ENCODE results near the gene CXCR6.

GRCh38 chr3:45984331-45985312 is 41.4 kb downstream of the CXCR6 start:
- TF ChIP-seq POLR2AphosphoS5 (IDR thresholded peaks at IDR 0.05; ENCODE audit: low read depth) (no peak), EZH2 (IDR thresholded peaks at IDR 0.05; ENCODE audit: low read depth, unreplicated experiment) (no peak), CTCF (conservative IDR thresholded peaks at IDR 0.05; ENCODE audit: low read depth in 2 of 2) (no peak), REST (IDR thresholded peaks at IDR 0.05; ENCODE audit: unreplicated experiment) (no peak), JUNB (IDR thresholded peaks at IDR 0.05; ENCODE audit: unreplicated experiment) (no peak), EZH2phosphoT487 (IDR thresholded peaks at IDR 0.05; ENCODE audit: unreplicated experiment) (no peak), ETS1 (IDR thresholded peaks at IDR 0.05) (no peak), CREB1 (CRISPR knock-in tag; IDR thresholded peaks at IDR 0.05; ENCODE audit: low read depth) (no peak), STAT1 (IDR thresholded peaks at IDR 0.05; ENCODE audit: unreplicated experiment) (no peak), ZNF114 (CRISPR knock-in tag; IDR thresholded peaks at IDR 0.05) (no peak)

Measured in GM23338 (cell line).